Urinary bladder (tissue), 4 donors: ENCODE results near the gene TAAR1. TPM values are rescaled to one million over a fixed set of nuclear protein-coding genes. Genes with fewer than 3 reads are reported as not detected.
"Not testable (repeated sequence)": the region's sequence is repeated elsewhere in the genome, so short reads cannot be mapped to it uniquely, and the experiment has no call there.

Experiments
- DNase-seq: peaks from one replicate; pipeline ENCODE4 v3.0.0-alpha.2; 2015; ENCODE audit errors: extremely low spot score
- H3K27ac ChIP-seq: one replicate; pipeline ENCODE4 v1.5.1; 2013; ENCODE audit warnings: low read depth, mild to moderate bottlenecking, moderate library complexity
- H3K36me3 ChIP-seq: one replicate; pipeline ENCODE4 v1.6.1; 2013; ENCODE audit warnings: mild to moderate bottlenecking, moderate library complexity; ENCODE audit not compliant: insufficient read depth
- H3K4me1 ChIP-seq: one replicate; pipeline ENCODE4 v1.6.1; 2013; ENCODE audit warnings: mild to moderate bottlenecking, moderate library complexity; ENCODE audit not compliant: insufficient read depth
- H3K4me3 ChIP-seq: one replicate; pipeline ENCODE4 v1.5.1; 2013; ENCODE audit warnings: low read depth, low read length
- WGBS: extraction: QIAGEN DNeasy Blood & Tissue Kit; methylation state at CpG from one replicate; pipeline ENCODE4 v1.1.7; 2013; 5-methylcytosine and 5-hydroxymethylcytosine counted together
- polyA plus RNA-seq: library from polyadenylated mRNA; stranded (reverse); fragments of 200-250 nt; gene quantifications from one replicate; pipeline ENCODE4 v1.2.3, GENCODE V29; 2013
- total RNA-seq: library from RNA; depleted of rRNA; stranded (reverse); fragments of >200 nt; gene quantifications from one replicate; pipeline ENCODE4 v1.2.3, GENCODE V29; 2014
- donor health status: healthy with polysubstance abuse.
- donor health status: healthy.

The TAAR1 gene, protein sequence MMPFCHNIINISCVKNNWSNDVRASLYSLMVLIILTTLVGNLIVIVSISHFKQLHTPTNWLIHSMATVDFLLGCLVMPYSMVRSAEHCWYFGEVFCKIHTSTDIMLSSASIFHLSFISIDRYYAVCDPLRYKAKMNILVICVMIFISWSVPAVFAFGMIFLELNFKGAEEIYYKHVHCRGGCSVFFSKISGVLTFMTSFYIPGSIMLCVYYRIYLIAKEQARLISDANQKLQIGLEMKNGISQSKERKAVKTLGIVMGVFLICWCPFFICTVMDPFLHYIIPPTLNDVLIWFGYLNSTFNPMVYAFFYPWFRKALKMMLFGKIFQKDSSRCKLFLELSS
- total RNA-seq = not detected
- not detected for polyA plus RNA-seq

- Histone ChIP-seq H3K4me1 (no peaks in the 10 kb centered on the region), H3K36me3 (no peaks in the 10 kb centered on the region), H3K4me3 (no peak within 1 kb of the TSS), H3K27ac (no peak within 1 kb of the TSS)
- 84% methylated on average over 3 of the region's 3 CpGs for WGBS
- DNase-seq = no peak
Measured at GRCh38 chr6:132659082-132659481, at the start of gene TAAR1. TAAR1 (minus strand) TSS chr6:132659182; CDS start chr6:132646003, 13,179 bp downstream.

- DNase-seq = no peak
- 81% methylated on average over 3 of the region's 3 CpGs for WGBS
Measured at GRCh38 chr6:132708771-132709170, 49.8 kb upstream of the TAAR1 start.

GRCh38 chr6:132708002-132708401 is 49.0 kb upstream of the TAAR1 start:
- H3K4me3 ChIP-seq = no peak overlapping the region
- no peak overlapping the region for H3K27ac ChIP-seq
- no peak for DNase-seq

More at GRCh38 chr6:132708771-132709170, 49.8 kb upstream of the TAAR1 start:
- Histone ChIP-seq H3K36me3 (no peaks in the 10 kb centered on the region), H3K4me1 (no peaks in the 10 kb centered on the region), H3K27ac (no peak overlapping the region), H3K4me3 (no peak overlapping the region)

GRCh38 chr6:132706756-132707155 is 47.8 kb upstream of the TAAR1 start:
- not testable (repeated sequence) for H3K4me3 ChIP-seq, H3K4me1 ChIP-seq, DNase-seq, H3K36me3 ChIP-seq, H3K27ac ChIP-seq
- WGBS = 91% methylated on average over 4 of the region's 4 CpGs

More at GRCh38 chr6:132708002-132708401, 49.0 kb upstream of the TAAR1 start:
- H3K36me3 ChIP-seq = no peaks in the 10 kb centered on the region
- no peaks in the 10 kb centered on the region for H3K4me1 ChIP-seq

DNA sequence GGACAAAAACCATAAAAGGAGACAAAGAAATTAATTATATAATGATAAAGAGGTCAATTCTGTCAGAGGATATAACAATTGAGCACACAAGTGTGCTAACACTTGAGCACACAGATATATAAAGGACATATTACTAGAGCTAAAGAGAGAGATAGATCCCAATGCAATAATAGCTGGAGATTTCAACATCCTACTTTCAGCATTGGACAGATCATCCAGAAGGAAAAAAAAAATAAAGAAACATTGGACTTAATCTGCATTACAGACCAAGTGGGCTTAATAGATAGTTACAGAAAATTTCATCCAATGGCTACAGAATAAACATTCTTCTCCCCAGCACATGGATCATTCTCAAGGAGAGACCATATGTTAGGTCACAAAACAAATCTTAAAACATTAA is 45.0 kb upstream of the TAAR1 start:
- H3K36me3 ChIP-seq = no peaks in the 10 kb centered on the region
- H3K4me1 ChIP-seq = no peaks in the 10 kb centered on the region
- DNase-seq = no peak
- no peak overlapping the region for H3K4me3 ChIP-seq
- no peak overlapping the region for H3K27ac ChIP-seq

DNA sequence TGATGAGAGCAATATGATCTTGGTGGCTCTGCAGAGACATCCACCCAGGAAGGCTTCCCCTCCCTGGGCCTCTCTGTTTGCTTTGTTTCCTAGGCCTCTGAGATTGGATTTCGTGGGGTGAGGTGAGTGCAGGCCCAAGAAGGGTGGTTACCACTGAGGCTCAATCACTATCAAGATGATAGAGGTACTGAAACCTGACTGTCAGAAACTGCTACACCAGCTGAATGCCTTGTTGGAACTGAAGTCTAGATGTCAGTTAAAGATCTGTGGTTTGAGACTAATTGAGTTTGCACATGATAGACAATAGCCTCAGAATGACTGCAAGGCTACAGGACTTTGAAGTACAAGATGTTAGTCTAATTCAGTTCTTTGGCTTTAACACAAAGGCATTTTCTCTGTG is 39.6 kb upstream of the TAAR1 start:
- no peaks in the 10 kb centered on the region for H3K36me3 ChIP-seq
- 36% methylated on average over 1 of the region's 1 CpG for WGBS
- H3K4me1 ChIP-seq = no peaks in the 10 kb centered on the region
- DNase-seq = no peak
- H3K27ac ChIP-seq = no peak overlapping the region
- no peak overlapping the region for H3K4me3 ChIP-seq

DNA sequence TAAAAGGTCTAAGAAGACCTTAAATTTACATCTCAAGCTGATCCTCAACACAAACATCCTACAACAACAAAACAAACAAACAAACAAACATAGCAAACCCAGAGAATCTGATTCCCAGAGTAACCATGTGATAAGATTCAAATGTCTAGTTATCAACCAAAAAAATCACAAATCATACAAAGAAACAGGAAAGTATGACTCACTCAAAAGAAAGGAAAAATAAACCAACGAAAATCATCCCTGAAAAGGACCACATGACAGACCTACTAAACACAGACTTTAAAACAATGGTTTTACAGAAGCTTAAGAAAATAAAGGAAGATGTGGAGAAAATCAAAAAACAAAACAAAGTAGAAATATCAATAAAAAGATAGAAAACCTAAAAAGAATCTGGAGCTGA is 36.8 kb upstream of the TAAR1 start:
- H3K4me3 ChIP-seq = no peak overlapping the region
- WGBS = 28% methylated on average over 1 of the region's 1 CpG
- H3K4me1 ChIP-seq = no peaks in the 10 kb centered on the region
- no peaks in the 10 kb centered on the region for H3K36me3 ChIP-seq
- no peak overlapping the region for H3K27ac ChIP-seq
- DNase-seq = no peak

GRCh38 chr6:132693478-132693877 is 34.5 kb upstream of the TAAR1 start:
- Histone ChIP-seq H3K4me3 (no peak overlapping the region), H3K4me1 (no peaks in the 10 kb centered on the region), H3K36me3 (no peaks in the 10 kb centered on the region), H3K27ac (no peak overlapping the region)
- DNase-seq = no peak
- WGBS = 45% methylated on average over 3 of the region's 3 CpGs

GRCh38 chr6:132690678-132691077 is 31.7 kb upstream of the TAAR1 start:
- WGBS = 88% methylated on average over 4 of the region's 4 CpGs
- no peak for DNase-seq
- Histone ChIP-seq H3K4me3 (no peak overlapping the region), H3K4me1 (no peaks in the 10 kb centered on the region), H3K36me3 (no peaks in the 10 kb centered on the region), H3K27ac (no peak overlapping the region)

- Histone ChIP-seq H3K4me3 (no peak overlapping the region), H3K4me1 (no peaks in the 10 kb centered on the region), H3K36me3 (no peaks in the 10 kb centered on the region), H3K27ac (no peak overlapping the region)
- WGBS = 35% methylated on average over 5 of the region's 5 CpGs
- DNase-seq = no peak
Measured at GRCh38 chr6:132687306-132687705, 28.3 kb upstream of the TAAR1 start.

- no peak for DNase-seq
- no peaks in the 10 kb centered on the region for H3K4me1 ChIP-seq
- no peak overlapping the region for H3K27ac ChIP-seq
- H3K4me3 ChIP-seq = no peak overlapping the region
- 82% methylated on average over 3 of the region's 3 CpGs for WGBS
- no peaks in the 10 kb centered on the region for H3K36me3 ChIP-seq
Measured at GRCh38 chr6:132686531-132686930, 27.5 kb upstream of the TAAR1 start.

GRCh38 chr6:132685009-132685408 is 26.0 kb upstream of the TAAR1 start:
- WGBS = 88% methylated on average over 3 of the region's 3 CpGs
- no peak overlapping the region for H3K4me3 ChIP-seq
- no peaks in the 10 kb centered on the region for H3K4me1 ChIP-seq
- no peak for DNase-seq
- H3K27ac ChIP-seq = no peak overlapping the region
- H3K36me3 ChIP-seq = no peaks in the 10 kb centered on the region

- no peaks in the 10 kb centered on the region for H3K4me1 ChIP-seq
- DNase-seq = no peak
- no peak overlapping the region for H3K27ac ChIP-seq
- WGBS = 79% methylated on average over 6 of the region's 6 CpGs
- no peak overlapping the region for H3K4me3 ChIP-seq
- no peaks in the 10 kb centered on the region for H3K36me3 ChIP-seq
Measured at GRCh38 chr6:132684272-132684671, 25.3 kb upstream of the TAAR1 start.

GRCh38 chr6:132683543-132683942 is 24.6 kb upstream of the TAAR1 start:
- Histone ChIP-seq H3K4me1 (no peaks in the 10 kb centered on the region), H3K36me3 (no peaks in the 10 kb centered on the region), H3K4me3 (no peak overlapping the region), H3K27ac (no peak overlapping the region)
- WGBS = 51% methylated on average over 6 of the region's 6 CpGs
- DNase-seq = no peak

GRCh38 chr6:132679094-132679493 is 20.1 kb upstream of the TAAR1 start:
- H3K4me3 ChIP-seq, H3K4me1 ChIP-seq, DNase-seq, H3K27ac ChIP-seq, H3K36me3 ChIP-seq: not testable (repeated sequence)
